Loucy (cell line): Measurements from ENCODE around the gene PTK6.

ENCODE experiments used
- EZH2phosphoT487 ChIP-seq: fragments of 200-600 bp; IDR thresholded peaks from 2 replicates; pipeline ENCODE4 v1.6.1; 2018; ENCODE audit warnings: antibody characterized with exemption, mild to moderate bottlenecking, moderate library complexity, borderline replicate concordance
- TF ChIP-seq, protein P1 (sequence below): fragments of 200-600 bp; sonication (generic); conservative IDR thresholded peaks from 2 replicates; pipeline ENCODE4 v1.5.1; 2014; ENCODE audit warnings: mild to moderate bottlenecking, antibody characterized with exemption, low read length

DNA sequence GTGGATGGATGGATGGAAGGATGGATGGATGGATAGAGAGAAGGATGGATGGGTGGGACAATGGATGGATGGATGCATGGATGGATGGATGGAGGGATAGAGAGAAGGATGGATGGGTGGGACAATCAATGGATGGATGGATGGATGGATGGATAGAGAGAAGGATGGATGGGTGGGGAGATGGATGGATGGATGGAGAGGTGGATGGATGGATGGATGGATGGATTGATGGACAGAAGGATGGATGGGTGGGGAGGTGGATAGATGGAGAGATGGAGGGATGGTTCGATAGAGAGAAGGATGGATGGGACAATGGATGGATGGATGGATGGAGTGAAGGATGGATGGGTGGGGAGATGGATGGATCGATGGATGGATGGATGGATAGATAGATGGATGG, 44.7 kb downstream of the PTK6 start:
- TF ChIP-seq, protein P1, sequence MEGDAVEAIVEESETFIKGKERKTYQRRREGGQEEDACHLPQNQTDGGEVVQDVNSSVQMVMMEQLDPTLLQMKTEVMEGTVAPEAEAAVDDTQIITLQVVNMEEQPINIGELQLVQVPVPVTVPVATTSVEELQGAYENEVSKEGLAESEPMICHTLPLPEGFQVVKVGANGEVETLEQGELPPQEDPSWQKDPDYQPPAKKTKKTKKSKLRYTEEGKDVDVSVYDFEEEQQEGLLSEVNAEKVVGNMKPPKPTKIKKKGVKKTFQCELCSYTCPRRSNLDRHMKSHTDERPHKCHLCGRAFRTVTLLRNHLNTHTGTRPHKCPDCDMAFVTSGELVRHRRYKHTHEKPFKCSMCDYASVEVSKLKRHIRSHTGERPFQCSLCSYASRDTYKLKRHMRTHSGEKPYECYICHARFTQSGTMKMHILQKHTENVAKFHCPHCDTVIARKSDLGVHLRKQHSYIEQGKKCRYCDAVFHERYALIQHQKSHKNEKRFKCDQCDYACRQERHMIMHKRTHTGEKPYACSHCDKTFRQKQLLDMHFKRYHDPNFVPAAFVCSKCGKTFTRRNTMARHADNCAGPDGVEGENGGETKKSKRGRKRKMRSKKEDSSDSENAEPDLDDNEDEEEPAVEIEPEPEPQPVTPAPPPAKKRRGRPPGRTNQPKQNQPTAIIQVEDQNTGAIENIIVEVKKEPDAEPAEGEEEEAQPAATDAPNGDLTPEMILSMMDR: no peak
- no peak for TF ChIP-seq EZH2phosphoT487
